Gastroesophageal sphincter (tissue), 3 donors: ENCODE measurements around the gene PRF1.

Experiments
- EP300 ChIP-seq: sonication (generic); formaldehyde crosslinking; IDR thresholded peaks from one replicate; pipeline ENCODE4 v1.6.1; 2017; ENCODE audit warnings: antibody characterized with exemption, mild to moderate bottlenecking
- POLR2A ChIP-seq, 2 donors: fragments of 450-650 bp; IDR thresholded peaks; one replicate each; pipeline ENCODE4 v1.6.1; 2017; ENCODE audit warnings: antibody characterized with exemption in 2 of 2, mild to moderate bottlenecking in 2 of 2, moderate library complexity in 1 of 2
- POLR2AphosphoS5 ChIP-seq: sonication (generic); formaldehyde crosslinking; IDR thresholded peaks from one replicate; pipeline ENCODE4 v1.6.1; 2017; ENCODE audit warnings: antibody characterized with exemption
- TF ChIP-seq, protein P1 (sequence below), 4 experiments: fragments of 200-600 bp in 2 of 4; fragments of 450-650 bp in 2 of 4; sonication (generic) in 1 of 4; IDR thresholded peaks; one replicate each; pipeline ENCODE4 v1.5.1; 2017 to 2019; ENCODE audit warnings: antibody characterized with exemption in 4 of 4, mild to moderate bottlenecking in 2 of 4, moderate library complexity in 2 of 4

- TF ChIP-seq, protein P1, sequence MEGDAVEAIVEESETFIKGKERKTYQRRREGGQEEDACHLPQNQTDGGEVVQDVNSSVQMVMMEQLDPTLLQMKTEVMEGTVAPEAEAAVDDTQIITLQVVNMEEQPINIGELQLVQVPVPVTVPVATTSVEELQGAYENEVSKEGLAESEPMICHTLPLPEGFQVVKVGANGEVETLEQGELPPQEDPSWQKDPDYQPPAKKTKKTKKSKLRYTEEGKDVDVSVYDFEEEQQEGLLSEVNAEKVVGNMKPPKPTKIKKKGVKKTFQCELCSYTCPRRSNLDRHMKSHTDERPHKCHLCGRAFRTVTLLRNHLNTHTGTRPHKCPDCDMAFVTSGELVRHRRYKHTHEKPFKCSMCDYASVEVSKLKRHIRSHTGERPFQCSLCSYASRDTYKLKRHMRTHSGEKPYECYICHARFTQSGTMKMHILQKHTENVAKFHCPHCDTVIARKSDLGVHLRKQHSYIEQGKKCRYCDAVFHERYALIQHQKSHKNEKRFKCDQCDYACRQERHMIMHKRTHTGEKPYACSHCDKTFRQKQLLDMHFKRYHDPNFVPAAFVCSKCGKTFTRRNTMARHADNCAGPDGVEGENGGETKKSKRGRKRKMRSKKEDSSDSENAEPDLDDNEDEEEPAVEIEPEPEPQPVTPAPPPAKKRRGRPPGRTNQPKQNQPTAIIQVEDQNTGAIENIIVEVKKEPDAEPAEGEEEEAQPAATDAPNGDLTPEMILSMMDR (IDR thresholded peaks at IDR 0.05) = no peak
- TF ChIP-seq POLR2AphosphoS5 (no peak), EP300 (no peak), POLR2A (IDR thresholded peaks at IDR 0.05) (no peak)
Measured at GRCh38 chr10:70561558-70561957, 41.0 kb downstream of the PRF1 start.
